Smooth muscle cell (in vitro differentiated cells): ENCODE results near the gene RACGAP1. TPM values are rescaled to one million over a fixed set of nuclear protein-coding genes. Genes with fewer than 3 reads are reported as not detected.

ENCODE experiments used
- DNase-seq: peaks from one replicate; lab custom pipeline; 2025; ENCODE audit not compliant: unreplicated experiment; lab: John Stamatoyannopoulos, UW
- H2AFZ ChIP-seq: fragments of 200-600 bp; sonication (generic); 2 replicates; pipeline ENCODE4 v1.6.0; 2016; ENCODE audit warnings: antibody characterized with exemption, low read depth, mild to moderate bottlenecking
- H3F3A ChIP-seq: fragments of 200-600 bp; sonication (generic); 2 replicates; pipeline ENCODE4 v1.6.0; 2017; ENCODE audit warnings: antibody characterized with exemption, low read depth
- H3K27ac ChIP-seq: fragments of 200-600 bp; sonication (generic); 2 replicates; pipeline ENCODE4 v1.5.1; 2016; ENCODE audit warnings: low read depth, mild to moderate bottlenecking
- H3K27me3 ChIP-seq: fragments of 200-600 bp; sonication (generic); 2 replicates; pipeline ENCODE4 v1.6.1; 2016; ENCODE audit warnings: low read depth, mild to moderate bottlenecking
- H3K36me3 ChIP-seq: fragments of 200-600 bp; sonication (generic); 2 replicates; pipeline ENCODE4 v1.5.1; 2016; ENCODE audit warnings: low read depth
- H3K4me1 ChIP-seq: fragments of 200-600 bp; sonication (generic); 2 replicates; pipeline ENCODE4 v1.5.1; 2016; ENCODE audit warnings: low read depth
- H3K4me2 ChIP-seq: fragments of 200-600 bp; sonication (generic); 2 replicates; pipeline ENCODE4 v1.6.0; 2016; ENCODE audit warnings: mild to moderate bottlenecking
- H3K4me3 ChIP-seq: fragments of 200-600 bp; sonication (generic); 2 replicates; pipeline ENCODE4 v1.5.1; 2016; ENCODE audit warnings: mild to moderate bottlenecking
- H3K79me2 ChIP-seq: fragments of 200-600 bp; sonication (generic); 2 replicates; pipeline ENCODE4 v1.6.0; 2016; ENCODE audit warnings: low read depth, mild to moderate bottlenecking
- H3K9ac ChIP-seq: fragments of 200-600 bp; sonication (generic); 2 replicates; pipeline ENCODE4 v1.6.0; 2016; ENCODE audit warnings: low read depth
- H3K9me3 ChIP-seq: fragments of 200-600 bp; sonication (generic); replicated peaks from 2 replicates; pipeline ENCODE4 v1.5.1; 2016; ENCODE audit warnings: low read depth
- H4K20me1 ChIP-seq: fragments of 200-600 bp; sonication (generic); 2 replicates; pipeline ENCODE4 v1.6.0; 2016; ENCODE audit warnings: low read depth
- WGBS: methylation state at CpG from one replicate; pipeline ENCODE4 v1.1.7; 2016; ENCODE audit warnings: low lambda C conversion rate; 5-methylcytosine and 5-hydroxymethylcytosine counted together
- polyA plus RNA-seq: library from polyadenylated mRNA; unstranded; fragments of >200 nt; fragmentation: Nextera tagmentation; extraction: Ambion mirVana; gene quantifications from 2 replicates; pipeline ENCODE4 v1.2.1, GENCODE V29; 2016
- total RNA-seq: library from RNA; depleted of rRNA; stranded (reverse); fragments of >200 nt; gene quantifications from 2 replicates; pipeline ENCODE4 v1.2.3, GENCODE V29; 2014
- TF ChIP-seq, protein P1 (sequence below): fragments of 200-600 bp; sonication (generic); IDR thresholded peaks from 2 replicates; pipeline ENCODE4 v1.5.1; 2017; ENCODE audit warnings: borderline replicate concordance, mild to moderate bottlenecking, antibody characterized with exemption; ENCODE audit not compliant: insufficient read depth, poor library complexity, severe bottlenecking

Gene RACGAP1
- total and polyA plus RNA-seq, 2 experiments from 2014 or later = 13.7 to 52.3 TPM

DNA sequence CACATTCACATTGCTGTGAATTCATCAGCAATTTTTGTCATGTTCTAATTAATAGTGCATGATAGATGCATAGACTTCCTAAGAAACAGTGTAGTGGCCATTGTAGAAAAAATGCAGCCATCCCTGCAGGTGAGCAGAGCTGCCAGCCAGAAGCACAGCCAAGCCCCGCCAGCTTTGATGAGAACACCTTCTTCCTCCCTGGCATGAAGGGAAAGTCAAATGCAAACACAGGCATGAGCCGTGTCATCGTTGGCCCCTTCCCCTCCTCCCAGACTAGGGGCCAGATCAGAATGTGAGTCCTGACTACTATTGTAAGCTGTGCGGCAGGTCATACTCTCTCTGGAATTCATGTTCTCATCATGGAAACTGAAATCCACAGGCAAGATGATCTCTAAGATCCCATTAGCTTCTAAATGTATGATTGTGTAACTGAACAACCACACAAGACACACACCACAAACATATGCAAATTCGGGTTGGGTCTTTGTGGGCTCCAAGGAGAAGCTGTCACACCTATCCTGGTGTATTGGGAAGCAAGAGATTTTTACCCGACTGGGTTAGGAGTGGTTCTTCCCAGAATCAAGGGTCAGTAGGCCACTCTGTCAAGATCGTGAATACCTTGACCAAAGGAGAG lies 77.6 kb downstream of the RACGAP1 start:
- H3K4me3 ChIP-seq = no peak overlapping the region
- DNase-seq = no peak
- H3K27me3 ChIP-seq = no peaks in the 10 kb centered on the region
- no peak overlapping the region for H3K27ac ChIP-seq
- peaks cover 4% of the 10 kb centered on the region for H3K4me1 ChIP-seq
- H3K9me3 ChIP-seq = no peaks in the 10 kb centered on the region
- H3K4me2 ChIP-seq = no peak overlapping the region
- no peaks in the 10 kb centered on the region for H3K79me2 ChIP-seq
- H3K9ac ChIP-seq = no peak overlapping the region
- no peak overlapping the region for H2AFZ ChIP-seq
- no peaks in the 10 kb centered on the region for H3F3A ChIP-seq
- TF ChIP-seq, protein P1, sequence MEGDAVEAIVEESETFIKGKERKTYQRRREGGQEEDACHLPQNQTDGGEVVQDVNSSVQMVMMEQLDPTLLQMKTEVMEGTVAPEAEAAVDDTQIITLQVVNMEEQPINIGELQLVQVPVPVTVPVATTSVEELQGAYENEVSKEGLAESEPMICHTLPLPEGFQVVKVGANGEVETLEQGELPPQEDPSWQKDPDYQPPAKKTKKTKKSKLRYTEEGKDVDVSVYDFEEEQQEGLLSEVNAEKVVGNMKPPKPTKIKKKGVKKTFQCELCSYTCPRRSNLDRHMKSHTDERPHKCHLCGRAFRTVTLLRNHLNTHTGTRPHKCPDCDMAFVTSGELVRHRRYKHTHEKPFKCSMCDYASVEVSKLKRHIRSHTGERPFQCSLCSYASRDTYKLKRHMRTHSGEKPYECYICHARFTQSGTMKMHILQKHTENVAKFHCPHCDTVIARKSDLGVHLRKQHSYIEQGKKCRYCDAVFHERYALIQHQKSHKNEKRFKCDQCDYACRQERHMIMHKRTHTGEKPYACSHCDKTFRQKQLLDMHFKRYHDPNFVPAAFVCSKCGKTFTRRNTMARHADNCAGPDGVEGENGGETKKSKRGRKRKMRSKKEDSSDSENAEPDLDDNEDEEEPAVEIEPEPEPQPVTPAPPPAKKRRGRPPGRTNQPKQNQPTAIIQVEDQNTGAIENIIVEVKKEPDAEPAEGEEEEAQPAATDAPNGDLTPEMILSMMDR = no peak
- no peaks in the 10 kb centered on the region for H4K20me1 ChIP-seq
- 86% methylated on average over 7 of the region's 7 CpGs for WGBS
- H3K36me3 ChIP-seq = no peaks in the 10 kb centered on the region

DNA sequence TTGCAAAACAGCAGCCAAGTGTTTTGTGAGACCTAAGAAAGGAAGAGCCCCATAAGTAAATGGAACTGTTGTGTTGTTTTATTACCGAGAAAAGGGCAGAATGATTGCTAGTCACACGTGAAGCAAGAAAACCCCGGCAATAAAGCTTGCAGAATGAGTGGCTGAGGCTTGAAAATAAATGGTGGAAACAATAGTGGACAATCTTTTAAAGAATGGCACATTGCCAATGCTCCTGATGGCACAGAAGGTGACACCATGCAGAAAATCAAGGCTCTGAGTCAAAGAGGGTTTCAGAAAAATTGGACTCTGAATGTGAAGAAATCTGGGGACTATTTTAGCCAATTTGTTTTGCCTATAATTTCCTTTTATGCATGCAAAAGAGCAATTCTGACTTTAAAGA lies 78.8 kb downstream of the RACGAP1 start:
- H3K27me3 ChIP-seq = no peaks in the 10 kb centered on the region
- H3K9ac ChIP-seq = no peak overlapping the region
- H3K4me3 ChIP-seq = no peak overlapping the region
- TF ChIP-seq, protein P1 = no peak
- no peak overlapping the region for H3K4me2 ChIP-seq
- DNase-seq = no peak
- H3K4me1 ChIP-seq = peaks cover 4% of the 10 kb centered on the region
- no peak overlapping the region for H3K27ac ChIP-seq
- H3K36me3 ChIP-seq = no peaks in the 10 kb centered on the region
- no peaks in the 10 kb centered on the region for H3K79me2 ChIP-seq
- no peaks in the 10 kb centered on the region for H4K20me1 ChIP-seq
- 78% methylated on average over 3 of the region's 3 CpGs for WGBS
- H2AFZ ChIP-seq = peak overlapping the region; percentile 96
- H3F3A ChIP-seq = no peaks in the 10 kb centered on the region
- no peaks in the 10 kb centered on the region for H3K9me3 ChIP-seq

DNA sequence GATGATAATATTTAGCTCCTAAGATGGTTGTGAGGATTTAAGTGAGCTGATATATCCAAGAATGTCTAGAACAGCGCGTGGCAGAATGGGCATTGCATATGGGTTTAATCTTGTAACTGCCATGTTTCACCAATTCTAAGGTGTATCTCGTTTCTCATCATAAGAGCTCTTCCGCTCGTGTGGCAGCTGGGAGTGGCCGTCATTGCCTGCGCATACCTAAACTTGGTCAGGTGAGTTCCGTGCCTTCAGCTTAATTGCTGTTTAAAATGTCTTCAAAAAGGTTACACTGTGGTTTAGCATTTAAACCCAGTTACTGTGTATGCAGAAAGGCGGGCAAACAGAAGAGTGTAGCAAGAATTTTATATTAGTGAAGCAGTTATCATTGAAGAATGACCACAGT lies 79.2 kb downstream of the RACGAP1 start:
- TF ChIP-seq, protein P1 = no peak
- 67% methylated on average over 9 of the region's 9 CpGs for WGBS

More for the DNA sequence above, 79.2 kb downstream of the RACGAP1 start:
- Histone ChIP-seq H3K4me1 (peaks cover 4% of the 10 kb centered on the region), H3K9ac (no peak overlapping the region), H3K4me3 (no peak overlapping the region), H4K20me1 (no peaks in the 10 kb centered on the region), H2AFZ (peak overlapping the region; percentile 96), H3K36me3 (no peaks in the 10 kb centered on the region), H3K27ac (no peak overlapping the region), H3K79me2 (no peaks in the 10 kb centered on the region), H3K4me2 (no peak overlapping the region), H3K9me3 (no peaks in the 10 kb centered on the region), H3K27me3 (no peaks in the 10 kb centered on the region), H3F3A (no peaks in the 10 kb centered on the region)
- DNase-seq = no peak
